SU-DHL-6 (cell line): Measurements from ENCODE around the gene GPATCH4.

Experiments
- EZH2phosphoT487 ChIP-seq: fragments of 200-600 bp; sonication (generic), shearing (Covaris generic); conservative IDR thresholded peaks from 2 replicates; pipeline ENCODE4 v1.6.1; 2018; ENCODE audit warnings: mild to moderate bottlenecking, antibody characterized with exemption, low read length, moderate library complexity, mixed read lengths
- TF ChIP-seq, protein P1 (sequence below): fragments of 200-600 bp; sonication (generic); IDR thresholded peaks from one replicate; pipeline ENCODE4 v1.5.1; 2017; ENCODE audit warnings: antibody characterized with exemption, mild to moderate bottlenecking, low read length, moderate library complexity; ENCODE audit not compliant: insufficient read depth, poor library complexity, severe bottlenecking

- TF ChIP-seq, protein P1, sequence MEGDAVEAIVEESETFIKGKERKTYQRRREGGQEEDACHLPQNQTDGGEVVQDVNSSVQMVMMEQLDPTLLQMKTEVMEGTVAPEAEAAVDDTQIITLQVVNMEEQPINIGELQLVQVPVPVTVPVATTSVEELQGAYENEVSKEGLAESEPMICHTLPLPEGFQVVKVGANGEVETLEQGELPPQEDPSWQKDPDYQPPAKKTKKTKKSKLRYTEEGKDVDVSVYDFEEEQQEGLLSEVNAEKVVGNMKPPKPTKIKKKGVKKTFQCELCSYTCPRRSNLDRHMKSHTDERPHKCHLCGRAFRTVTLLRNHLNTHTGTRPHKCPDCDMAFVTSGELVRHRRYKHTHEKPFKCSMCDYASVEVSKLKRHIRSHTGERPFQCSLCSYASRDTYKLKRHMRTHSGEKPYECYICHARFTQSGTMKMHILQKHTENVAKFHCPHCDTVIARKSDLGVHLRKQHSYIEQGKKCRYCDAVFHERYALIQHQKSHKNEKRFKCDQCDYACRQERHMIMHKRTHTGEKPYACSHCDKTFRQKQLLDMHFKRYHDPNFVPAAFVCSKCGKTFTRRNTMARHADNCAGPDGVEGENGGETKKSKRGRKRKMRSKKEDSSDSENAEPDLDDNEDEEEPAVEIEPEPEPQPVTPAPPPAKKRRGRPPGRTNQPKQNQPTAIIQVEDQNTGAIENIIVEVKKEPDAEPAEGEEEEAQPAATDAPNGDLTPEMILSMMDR: no peak
- TF ChIP-seq EZH2phosphoT487: no peak
These were observed 2.4 kb downstream of the GPATCH4 start for GRCh38 chr1:156598731-156599432.
